ENCODE results near the gene SFXN3. TPM values are rescaled to one million over a fixed set of nuclear protein-coding genes. Genes with fewer than 3 reads are reported as not detected.

The SFXN3 gene
- total and polyA plus RNA-seq, 2 experiments from 2014 or later: 0.68 to 3.8 TPM

DNA sequence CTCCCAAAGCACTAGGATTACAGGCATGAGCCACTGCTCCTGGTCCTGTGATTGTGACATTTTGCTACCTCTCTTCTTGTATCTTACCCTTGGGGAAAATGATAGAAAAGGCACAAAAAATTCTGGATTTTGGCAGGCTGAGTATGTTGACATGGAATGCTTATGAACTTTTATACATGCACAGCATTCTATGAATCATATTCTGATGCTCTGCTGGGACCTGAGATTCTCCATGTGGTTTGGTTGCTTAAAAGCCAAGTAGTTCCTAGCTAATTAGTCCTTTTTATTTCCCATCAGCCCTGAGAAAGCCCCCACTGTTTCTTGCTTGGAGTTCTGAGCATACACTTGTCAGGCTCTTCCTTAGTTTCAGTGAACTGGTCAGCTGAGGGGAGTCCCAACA, 22.5 kb downstream of the SFXN3 start:
- DNase-seq (ENCODE audit: low spot score) (no peak), ATAC-seq (no peak)
- Histone ChIP-seq H3K27me3 (ENCODE audit: insufficient read depth) (peaks cover 51% of the 10 kb centered on the region), H3K4me3 (no peak overlapping the region), H3K79me2 (replicated peaks; ENCODE audit: insufficient read depth) (peaks cover 7% of the 10 kb centered on the region; the same call in 1 of the 2 replicates), H2AFZ (no peak overlapping the region), H4K20me1 (replicated peaks; ENCODE audit: insufficient read depth) (peaks cover 43% of the 10 kb centered on the region), H3K4me2 (no peak overlapping the region), H3K27ac (ENCODE audit: low read depth) (no peak overlapping the region), H3K4me1 (ENCODE audit: insufficient read depth) (peaks cover 16% of the 10 kb centered on the region), H3K36me3 (ENCODE audit: insufficient read depth) (no peaks in the 10 kb centered on the region), H3F3A (replicated peaks; ENCODE audit: low read depth) (peaks cover 10% of the 10 kb centered on the region), H3K9me2 (ENCODE audit: insufficient read depth) (no peaks in the 10 kb centered on the region)
- H3K4me1 Mint-ChIP-seq: peaks cover 14% of the 10 kb centered on the region
- H3K36me3 Mint-ChIP-seq (ENCODE audit: low read depth): no peaks in the 10 kb centered on the region; the same call in 2 of the 3 replicates
- no peak overlapping the region for H3K27ac Mint-ChIP-seq
- no peak overlapping the region for H3K4me3 Mint-ChIP-seq
- H3K27me3 Mint-ChIP-seq (ENCODE audit: insufficient read depth, low read depth, poor library complexity): peaks cover 45% of the 10 kb centered on the region
- no peaks in the 10 kb centered on the region for H3K9me3 Mint-ChIP-seq
- TF ChIP-seq EZH2 (IDR thresholded peaks at IDR 0.05; ENCODE audit: low read depth, unreplicated experiment) (no peak), EZH2phosphoT487 (IDR thresholded peaks at IDR 0.05; ENCODE audit: unreplicated experiment) (no peak), NANOG (IDR thresholded peaks at IDR 0.05; ENCODE audit: borderline replicate concordance) (no peak), STAT1 (IDR thresholded peaks at IDR 0.05; ENCODE audit: unreplicated experiment) (no peak), JUNB (IDR thresholded peaks at IDR 0.05; ENCODE audit: unreplicated experiment) (no peak), ZNF331 (CRISPR knock-in tag; IDR thresholded peaks at IDR 0.05; ENCODE audit: low read depth) (no peak), POLR2AphosphoS5 (IDR thresholded peaks at IDR 0.05; ENCODE audit: low read depth) (no peak), ZNF114 (CRISPR knock-in tag; IDR thresholded peaks at IDR 0.05) (no peak), CREB1 (CRISPR knock-in tag; IDR thresholded peaks at IDR 0.05; ENCODE audit: low read depth) (no peak)
- TF ChIP-seq, protein P1, sequence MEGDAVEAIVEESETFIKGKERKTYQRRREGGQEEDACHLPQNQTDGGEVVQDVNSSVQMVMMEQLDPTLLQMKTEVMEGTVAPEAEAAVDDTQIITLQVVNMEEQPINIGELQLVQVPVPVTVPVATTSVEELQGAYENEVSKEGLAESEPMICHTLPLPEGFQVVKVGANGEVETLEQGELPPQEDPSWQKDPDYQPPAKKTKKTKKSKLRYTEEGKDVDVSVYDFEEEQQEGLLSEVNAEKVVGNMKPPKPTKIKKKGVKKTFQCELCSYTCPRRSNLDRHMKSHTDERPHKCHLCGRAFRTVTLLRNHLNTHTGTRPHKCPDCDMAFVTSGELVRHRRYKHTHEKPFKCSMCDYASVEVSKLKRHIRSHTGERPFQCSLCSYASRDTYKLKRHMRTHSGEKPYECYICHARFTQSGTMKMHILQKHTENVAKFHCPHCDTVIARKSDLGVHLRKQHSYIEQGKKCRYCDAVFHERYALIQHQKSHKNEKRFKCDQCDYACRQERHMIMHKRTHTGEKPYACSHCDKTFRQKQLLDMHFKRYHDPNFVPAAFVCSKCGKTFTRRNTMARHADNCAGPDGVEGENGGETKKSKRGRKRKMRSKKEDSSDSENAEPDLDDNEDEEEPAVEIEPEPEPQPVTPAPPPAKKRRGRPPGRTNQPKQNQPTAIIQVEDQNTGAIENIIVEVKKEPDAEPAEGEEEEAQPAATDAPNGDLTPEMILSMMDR (conservative IDR thresholded peaks at IDR 0.05; ENCODE audit: low read depth in 2 of 2): no peak
- TF ChIP-seq, protein P2, sequence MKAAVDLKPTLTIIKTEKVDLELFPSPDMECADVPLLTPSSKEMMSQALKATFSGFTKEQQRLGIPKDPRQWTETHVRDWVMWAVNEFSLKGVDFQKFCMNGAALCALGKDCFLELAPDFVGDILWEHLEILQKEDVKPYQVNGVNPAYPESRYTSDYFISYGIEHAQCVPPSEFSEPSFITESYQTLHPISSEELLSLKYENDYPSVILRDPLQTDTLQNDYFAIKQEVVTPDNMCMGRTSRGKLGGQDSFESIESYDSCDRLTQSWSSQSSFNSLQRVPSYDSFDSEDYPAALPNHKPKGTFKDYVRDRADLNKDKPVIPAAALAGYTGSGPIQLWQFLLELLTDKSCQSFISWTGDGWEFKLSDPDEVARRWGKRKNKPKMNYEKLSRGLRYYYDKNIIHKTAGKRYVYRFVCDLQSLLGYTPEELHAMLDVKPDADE (IDR thresholded peaks at IDR 0.05): no peak
- TF ChIP-seq, protein P3, sequence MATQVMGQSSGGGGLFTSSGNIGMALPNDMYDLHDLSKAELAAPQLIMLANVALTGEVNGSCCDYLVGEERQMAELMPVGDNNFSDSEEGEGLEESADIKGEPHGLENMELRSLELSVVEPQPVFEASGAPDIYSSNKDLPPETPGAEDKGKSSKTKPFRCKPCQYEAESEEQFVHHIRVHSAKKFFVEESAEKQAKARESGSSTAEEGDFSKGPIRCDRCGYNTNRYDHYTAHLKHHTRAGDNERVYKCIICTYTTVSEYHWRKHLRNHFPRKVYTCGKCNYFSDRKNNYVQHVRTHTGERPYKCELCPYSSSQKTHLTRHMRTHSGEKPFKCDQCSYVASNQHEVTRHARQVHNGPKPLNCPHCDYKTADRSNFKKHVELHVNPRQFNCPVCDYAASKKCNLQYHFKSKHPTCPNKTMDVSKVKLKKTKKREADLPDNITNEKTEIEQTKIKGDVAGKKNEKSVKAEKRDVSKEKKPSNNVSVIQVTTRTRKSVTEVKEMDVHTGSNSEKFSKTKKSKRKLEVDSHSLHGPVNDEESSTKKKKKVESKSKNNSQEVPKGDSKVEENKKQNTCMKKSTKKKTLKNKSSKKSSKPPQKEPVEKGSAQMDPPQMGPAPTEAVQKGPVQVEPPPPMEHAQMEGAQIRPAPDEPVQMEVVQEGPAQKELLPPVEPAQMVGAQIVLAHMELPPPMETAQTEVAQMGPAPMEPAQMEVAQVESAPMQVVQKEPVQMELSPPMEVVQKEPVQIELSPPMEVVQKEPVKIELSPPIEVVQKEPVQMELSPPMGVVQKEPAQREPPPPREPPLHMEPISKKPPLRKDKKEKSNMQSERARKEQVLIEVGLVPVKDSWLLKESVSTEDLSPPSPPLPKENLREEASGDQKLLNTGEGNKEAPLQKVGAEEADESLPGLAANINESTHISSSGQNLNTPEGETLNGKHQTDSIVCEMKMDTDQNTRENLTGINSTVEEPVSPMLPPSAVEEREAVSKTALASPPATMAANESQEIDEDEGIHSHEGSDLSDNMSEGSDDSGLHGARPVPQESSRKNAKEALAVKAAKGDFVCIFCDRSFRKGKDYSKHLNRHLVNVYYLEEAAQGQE (IDR thresholded peaks at IDR 0.05; ENCODE audit: unreplicated experiment): no peak
- TF ChIP-seq, protein P4, sequence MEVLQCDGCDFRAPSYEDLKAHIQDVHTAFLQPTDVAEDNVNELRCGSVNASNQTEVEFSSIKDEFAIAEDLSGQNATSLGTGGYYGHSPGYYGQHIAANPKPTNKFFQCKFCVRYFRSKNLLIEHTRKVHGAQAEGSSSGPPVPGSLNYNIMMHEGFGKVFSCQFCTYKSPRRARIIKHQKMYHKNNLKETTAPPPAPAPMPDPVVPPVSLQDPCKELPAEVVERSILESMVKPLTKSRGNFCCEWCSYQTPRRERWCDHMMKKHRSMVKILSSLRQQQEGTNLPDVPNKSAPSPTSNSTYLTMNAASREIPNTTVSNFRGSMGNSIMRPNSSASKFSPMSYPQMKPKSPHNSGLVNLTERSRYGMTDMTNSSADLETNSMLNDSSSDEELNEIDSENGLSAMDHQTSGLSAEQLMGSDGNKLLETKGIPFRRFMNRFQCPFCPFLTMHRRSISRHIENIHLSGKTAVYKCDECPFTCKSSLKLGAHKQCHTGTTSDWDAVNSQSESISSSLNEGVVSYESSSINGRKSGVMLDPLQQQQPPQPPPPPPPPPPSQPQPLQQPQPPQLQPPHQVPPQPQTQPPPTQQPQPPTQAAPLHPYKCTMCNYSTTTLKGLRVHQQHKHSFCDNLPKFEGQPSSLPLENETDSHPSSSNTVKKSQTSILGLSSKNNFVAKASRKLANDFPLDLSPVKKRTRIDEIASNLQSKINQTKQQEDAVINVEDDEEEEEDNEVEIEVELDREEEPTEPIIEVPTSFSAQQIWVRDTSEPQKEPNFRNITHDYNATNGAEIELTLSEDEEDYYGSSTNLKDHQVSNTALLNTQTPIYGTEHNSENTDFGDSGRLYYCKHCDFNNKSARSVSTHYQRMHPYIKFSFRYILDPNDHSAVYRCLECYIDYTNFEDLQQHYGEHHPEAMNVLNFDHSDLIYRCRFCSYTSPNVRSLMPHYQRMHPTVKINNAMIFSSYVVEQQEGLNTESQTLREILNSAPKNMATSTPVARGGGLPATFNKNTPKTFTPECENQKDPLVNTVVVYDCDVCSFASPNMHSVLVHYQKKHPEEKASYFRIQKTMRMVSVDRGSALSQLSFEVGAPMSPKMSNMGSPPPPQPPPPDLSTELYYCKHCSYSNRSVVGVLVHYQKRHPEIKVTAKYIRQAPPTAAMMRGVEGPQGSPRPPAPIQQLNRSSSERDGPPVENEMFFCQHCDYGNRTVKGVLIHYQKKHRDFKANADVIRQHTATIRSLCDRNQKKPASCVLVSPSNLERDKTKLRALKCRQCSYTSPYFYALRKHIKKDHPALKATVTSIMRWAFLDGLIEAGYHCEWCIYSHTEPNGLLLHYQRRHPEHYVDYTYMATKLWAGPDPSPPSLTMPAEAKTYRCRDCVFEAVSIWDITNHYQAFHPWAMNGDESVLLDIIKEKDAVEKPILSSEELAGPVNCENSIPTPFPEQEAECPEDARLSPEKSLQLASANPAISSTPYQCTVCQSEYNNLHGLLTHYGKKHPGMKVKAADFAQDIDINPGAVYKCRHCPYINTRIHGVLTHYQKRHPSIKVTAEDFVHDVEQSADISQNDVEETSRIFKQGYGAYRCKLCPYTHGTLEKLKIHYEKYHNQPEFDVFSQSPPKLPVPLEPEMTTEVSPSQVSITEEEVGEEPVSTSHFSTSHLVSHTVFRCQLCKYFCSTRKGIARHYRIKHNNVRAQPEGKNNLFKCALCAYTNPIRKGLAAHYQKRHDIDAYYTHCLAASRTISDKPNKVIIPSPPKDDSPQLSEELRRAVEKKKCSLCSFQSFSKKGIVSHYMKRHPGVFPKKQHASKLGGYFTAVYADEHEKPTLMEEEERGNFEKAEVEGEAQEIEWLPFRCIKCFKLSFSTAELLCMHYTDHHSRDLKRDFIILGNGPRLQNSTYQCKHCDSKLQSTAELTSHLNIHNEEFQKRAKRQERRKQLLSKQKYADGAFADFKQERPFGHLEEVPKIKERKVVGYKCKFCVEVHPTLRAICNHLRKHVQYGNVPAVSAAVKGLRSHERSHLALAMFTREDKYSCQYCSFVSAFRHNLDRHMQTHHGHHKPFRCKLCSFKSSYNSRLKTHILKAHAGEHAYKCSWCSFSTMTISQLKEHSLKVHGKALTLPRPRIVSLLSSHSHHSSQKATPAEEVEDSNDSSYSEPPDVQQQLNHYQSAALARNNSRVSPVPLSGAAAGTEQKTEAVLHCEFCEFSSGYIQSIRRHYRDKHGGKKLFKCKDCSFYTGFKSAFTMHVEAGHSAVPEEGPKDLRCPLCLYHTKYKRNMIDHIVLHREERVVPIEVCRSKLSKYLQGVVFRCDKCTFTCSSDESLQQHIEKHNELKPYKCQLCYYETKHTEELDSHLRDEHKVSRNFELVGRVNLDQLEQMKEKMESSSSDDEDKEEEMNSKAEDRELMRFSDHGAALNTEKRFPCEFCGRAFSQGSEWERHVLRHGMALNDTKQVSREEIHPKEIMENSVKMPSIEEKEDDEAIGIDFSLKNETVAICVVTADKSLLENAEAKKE (CRISPR knock-in tag; IDR thresholded peaks at IDR 0.05): no peak
